ACHN (cell line): ENCODE data around the gene AUTS2.

Experiments used
- DNase-seq: peaks from one replicate; pipeline ENCODE4 v3.0.0-alpha.2; 2015
- in situ Hi-C: cut with HindIII; loops from 2 replicates; pipeline ENCODE4 v1.10.0; 2017; ENCODE audit warnings: low sequenced_read_pairs, low pct_ligation_motif_present, low pct_unique_long_range_greater_than_20kb

The AUTS2 gene

DNA sequence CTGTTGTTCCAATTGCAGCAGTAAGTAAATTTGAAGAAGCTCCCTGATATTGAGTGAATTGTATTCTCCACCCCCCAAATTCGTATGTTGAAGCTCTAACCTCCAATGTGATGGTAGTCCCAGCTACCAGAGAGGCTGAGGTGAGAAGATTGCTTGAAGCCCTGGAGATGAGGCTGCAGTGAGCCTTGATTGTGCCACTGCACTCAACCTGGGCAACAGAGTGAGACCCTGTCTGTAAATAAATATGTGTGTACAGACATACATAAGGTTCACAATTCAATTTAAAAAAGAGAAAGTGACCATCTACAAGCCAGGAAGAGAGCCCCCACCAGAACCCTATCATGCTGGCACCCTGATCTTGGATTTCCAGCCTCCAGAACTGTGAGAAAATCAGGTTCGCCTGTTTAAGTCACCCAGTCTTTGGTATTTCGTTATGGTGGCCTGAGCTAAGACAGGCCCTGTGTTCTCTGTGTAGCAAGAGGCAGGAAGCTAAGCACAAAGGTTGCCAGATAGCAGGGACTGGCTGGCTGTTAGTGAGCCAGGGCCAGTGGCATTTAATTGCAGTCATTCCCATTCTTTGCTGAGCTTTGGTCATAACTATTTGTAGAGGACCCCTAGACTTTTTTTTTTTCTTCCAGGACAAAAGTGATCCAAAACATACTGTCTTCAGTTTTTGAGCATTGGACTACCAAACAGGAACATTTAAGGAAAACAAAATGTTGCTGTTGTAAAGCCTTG is 45.6 kb downstream of the AUTS2 start:
- in situ Hi-C loops, result no loop called here
- DNase-seq, result no peak

- in situ Hi-C loops, result no loop called here
- DNase-seq, result no peak
Observed at GRCh38 chr7:69645683-69646082, 47.4 kb downstream of the AUTS2 start.

- no peak for DNase-seq
- in situ Hi-C loops, result no loop called here
Observed at GRCh38 chr7:69651101-69651590, 52.9 kb downstream of the AUTS2 start.

DNA sequence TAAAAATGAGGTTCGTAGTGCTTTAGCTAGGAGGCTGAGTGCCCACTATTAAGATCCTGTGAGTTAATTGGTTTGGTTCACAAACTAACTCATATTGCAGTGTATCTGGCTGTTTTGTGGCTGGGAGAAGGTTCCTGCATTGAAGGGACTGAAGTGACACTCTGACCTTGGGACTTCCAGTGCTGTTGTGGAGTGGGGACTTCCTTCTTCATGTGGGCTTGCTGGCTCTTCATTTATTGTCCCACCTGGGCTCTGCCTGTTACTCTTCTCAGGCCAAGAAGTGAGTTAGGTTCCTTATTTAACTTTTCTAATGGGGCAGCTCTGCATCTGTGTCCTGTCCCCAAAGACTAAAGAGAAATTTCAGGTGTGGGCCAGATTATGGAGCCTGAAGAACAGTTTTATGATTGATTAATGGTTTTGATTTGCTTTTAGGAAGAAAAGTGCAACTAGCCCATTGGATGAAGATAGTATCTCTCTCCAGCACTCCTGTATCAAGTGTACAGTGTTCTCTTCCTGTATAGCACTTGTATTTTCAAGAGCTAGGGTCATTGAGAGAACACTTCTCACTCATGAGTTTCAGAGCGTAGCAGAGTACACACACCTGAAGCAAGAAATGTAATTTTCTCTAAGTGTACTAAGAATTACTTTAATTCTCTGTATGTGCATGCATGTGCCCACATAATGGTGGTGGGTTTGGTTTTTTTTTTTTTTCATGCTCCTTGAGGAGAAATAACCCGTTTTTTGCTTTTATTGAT is 54.8 kb downstream of the AUTS2 start:
- in situ Hi-C loops, result no loop called here

DNA sequence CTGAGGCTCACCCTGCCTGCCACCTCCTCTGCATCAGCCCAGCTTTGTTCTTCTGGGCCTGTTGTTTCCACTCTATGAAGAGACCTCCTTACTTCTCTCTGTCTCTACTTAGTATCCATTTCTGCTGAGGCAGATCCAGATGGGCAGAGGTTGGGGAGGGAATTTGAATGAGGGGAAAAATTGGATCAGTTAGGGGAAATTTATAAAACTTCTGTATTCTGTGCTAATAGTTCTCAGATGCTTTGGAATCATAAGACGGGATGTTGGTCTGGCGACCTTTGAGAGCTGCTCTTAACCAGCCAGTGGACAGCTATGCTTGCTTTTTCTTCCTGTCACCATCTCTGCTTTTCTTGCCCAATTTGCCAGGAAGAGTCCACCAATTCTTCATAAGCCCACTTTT is 55.5 kb downstream of the AUTS2 start:
- in situ Hi-C loops, result no loop called here
- DNase-seq, result no peak

More for the DNA sequence above, 54.8 kb downstream of the AUTS2 start:
- no peak for DNase-seq

DNA sequence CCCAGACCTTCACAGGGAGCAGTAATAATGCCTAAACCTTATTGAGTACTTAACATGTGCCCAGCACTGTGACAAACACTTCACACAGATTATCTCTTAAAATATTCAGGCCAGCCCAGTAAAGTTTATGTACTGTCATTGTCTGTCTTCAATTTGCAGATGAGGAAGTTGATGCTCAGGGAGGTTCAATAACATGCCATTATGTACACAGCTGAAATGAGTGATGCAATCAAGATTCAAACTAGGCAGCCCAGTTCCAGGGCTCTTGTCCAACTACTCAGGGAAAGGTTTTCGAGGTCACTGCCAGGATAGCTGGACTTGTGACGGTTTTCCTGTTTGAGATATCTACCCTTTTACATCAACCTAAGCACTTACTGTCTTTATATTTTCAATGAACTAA is 56.1 kb downstream of the AUTS2 start:
- in situ Hi-C loops, result no loop called here
- DNase-seq, result no peak

GRCh38 chr7:69654849-69655707 is 56.8 kb downstream of the AUTS2 start:
- no peak for DNase-seq
- in situ Hi-C loops, result no loop called here

DNA sequence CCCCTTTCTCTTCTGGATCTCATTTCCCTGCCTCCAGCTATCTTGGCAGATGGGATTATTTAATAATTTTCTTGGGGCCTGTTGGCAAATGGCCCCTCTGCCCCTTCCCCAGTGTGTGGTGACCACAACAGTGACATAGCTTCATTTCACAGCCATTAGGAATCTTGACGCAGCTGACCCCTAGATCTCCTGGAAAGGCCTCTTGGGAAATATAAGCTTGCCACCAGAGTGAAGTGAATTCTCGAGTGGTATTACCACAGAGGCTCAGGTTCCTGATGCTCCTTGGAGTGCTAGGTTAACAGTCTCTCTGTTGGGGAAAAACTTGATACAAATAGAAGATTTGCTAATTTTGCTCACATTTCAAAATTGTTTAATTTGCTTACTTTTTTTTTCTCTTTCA is 57.8 kb downstream of the AUTS2 start:
- no peak for DNase-seq
- in situ Hi-C loops, result no loop called here

- in situ Hi-C loops, result no loop called here
- no peak for DNase-seq
Observed at GRCh38 chr7:69656890-69657289, 58.6 kb downstream of the AUTS2 start.

DNA sequence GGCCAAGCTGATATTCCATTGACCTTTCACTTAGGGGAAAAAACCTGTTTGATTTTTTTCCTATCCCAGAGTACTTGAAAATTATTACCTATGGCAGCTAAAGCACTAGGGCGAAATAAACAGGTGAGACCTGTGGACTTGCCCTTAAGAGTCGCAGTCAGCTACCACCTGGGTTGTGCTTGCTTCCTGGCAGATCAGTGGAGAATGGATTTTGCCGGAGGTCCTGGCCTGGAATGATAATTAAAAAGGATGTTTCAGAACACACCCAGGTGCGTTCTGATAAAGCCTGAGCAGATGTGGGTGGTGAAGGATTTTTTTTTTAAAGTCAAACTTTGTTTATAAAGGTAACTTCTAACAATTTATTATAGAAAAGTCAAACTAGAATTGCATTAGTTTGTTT is 59.1 kb downstream of the AUTS2 start:
- no peak for DNase-seq
- in situ Hi-C loops, result no loop called here

DNA sequence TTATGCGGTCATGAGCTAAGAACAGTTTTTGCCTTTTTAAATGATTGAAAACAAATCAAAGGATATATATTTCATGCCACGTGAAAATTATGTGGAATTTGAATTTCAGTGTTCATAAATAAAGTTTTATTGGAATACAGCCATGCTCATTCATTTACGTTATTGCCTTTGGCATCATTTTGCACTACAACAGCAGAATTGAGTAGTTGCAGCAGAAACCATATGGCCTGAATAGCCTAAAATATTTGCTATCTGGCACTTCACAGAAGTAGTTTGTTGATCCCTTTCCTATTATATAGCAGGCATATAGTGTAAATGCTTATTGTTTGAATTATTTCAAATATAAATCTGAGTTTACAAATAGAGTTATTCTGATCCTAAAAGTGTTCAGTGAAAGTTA is 59.7 kb downstream of the AUTS2 start:
- in situ Hi-C loops, result no loop called here

DNA sequence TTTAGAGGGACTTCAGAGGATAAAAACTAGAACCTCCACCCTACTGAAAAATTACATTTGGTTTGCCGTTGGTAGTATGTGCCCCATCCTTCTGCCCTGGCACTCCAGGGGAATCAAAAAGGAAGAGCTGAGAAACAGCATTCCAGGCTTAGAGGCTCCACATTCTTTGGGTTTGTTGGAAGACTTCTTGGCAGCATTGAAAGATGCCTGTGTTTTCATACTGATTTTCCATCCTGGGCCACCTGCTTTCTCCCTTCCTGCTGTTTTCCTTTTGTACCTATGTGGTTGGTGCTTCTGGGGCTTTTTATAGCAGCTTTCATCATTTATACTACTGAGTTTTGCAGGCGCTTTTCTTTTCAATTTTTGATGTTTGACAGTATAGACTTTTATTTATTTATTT is 61.7 kb downstream of the AUTS2 start:
- in situ Hi-C loops, result no loop called here
- no peak for DNase-seq

More for the DNA sequence above, 59.7 kb downstream of the AUTS2 start:
- DNase-seq, result no peak

DNA sequence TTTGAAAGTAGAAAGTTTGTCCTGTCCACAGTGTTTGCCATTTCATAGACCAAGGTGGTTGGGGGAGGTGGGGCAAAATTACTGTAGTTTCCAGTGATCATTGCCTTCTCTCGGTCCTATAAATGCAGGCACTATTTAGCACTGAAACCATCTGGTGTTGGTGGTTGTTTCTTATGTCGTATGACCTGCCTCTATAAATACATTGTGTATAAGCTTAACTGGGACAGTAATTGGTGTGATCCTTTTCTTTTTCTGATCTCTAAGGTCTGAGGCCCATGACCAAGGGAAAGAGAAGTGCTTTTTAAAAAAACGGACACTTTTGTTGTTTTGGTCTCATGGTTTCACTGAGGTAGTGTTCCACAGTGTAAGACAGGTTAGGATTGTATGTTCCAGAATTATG is 63.1 kb downstream of the AUTS2 start:
- no peak for DNase-seq
- in situ Hi-C loops, result no loop called here

DNA sequence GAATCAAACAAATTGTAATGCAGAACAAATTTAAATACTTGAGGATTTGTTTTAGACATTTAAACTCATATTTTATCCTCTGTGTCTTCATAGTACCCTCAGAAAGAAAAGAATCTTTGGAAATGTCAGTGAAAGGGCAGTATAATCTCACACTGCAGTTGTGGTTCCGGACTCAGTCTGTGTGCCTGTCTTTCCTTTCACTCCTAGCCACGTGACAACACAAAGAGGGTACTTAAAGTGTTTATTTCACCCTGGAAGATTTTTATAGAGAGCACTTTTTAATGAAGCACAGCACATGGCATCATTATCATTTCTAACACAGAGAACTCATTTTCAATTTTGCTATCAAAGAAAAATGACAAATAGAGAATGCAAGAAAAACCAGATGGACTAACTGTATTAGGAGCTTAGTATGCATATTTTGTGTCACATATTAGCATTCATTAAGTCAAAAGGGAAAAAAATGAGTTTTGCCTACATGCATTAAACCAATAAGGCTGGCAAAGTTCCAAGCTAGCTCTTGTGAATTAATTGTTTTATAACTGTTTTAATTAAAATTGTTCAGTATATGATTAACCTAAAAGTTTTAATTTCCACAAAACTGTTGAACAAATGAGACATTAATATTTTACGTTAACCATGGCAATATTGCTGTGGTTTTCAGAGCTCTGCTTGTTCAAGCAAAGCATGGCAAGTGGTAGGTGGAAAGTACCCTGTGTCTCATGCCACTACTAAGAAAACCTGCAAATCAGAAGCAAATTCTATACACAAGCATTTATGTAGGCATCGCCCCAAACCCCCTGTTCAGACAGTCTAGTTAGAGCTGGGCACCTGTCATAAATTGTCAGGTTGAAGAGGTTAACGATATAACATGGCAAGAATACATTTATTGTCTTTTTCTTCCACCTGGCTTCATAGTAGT is 65.9 kb downstream of the AUTS2 start:
- in situ Hi-C loops, result no loop called here
- no peak for DNase-seq

GRCh38 chr7:69665369-69665768 is 67.1 kb downstream of the AUTS2 start:
- no peak for DNase-seq
- in situ Hi-C loops, result no loop called here

DNA sequence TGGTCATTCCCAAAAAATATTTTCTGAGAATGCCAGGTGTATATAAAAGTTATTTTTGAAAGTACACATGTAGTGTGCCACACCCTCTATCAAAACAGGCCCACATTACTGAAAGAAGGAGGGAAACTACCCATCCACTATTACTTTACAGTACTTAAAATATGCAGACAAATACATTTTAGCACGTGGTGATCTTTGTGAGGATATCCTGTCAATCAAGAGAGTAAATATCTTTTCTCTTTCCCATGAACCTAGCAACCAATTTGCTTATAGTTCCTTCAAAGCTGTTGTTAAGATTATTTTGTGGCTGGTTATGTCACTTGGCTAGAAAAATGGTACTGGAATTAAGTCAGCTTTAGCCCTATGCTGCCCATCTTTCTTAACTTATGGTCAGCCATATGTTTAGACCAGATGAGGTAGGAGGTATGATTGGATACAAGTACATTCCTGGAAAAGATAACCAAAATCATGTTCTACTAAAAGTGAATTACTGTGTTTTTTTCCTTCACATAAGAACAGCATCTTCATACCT is 70.1 kb downstream of the AUTS2 start:
- in situ Hi-C loops, result no loop called here
- DNase-seq, result no peak

DNA sequence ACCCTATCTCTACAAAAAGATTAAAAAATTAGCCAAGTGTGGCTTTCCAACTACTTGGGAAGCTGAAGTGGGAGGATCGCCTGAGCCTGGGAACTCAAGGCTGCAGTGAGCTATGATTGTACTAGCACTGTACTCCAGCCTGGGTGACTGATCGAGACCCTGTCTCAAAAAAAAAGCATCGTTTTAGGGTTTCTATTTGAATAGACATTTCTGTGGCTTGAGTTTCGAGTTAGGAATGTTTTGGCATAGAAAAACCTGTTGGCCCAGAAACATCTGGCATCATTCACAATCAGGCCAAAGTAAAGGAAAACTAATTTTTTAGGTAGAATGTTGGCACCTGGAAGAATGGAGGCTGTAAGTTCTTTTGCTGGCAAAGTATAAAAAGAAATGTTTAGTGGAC is 72.4 kb downstream of the AUTS2 start:
- DNase-seq, result no peak
- in situ Hi-C loops, result no loop called here

GRCh38 chr7:69673074-69673473 is 74.8 kb downstream of the AUTS2 start:
- in situ Hi-C loops, result no loop called here
- DNase-seq, result no peak
